SK-N-SH (cell line): ENCODE data around the gene BGN. TPM values are rescaled to one million over a fixed set of nuclear protein-coding genes. Genes with fewer than 3 reads are reported as not detected.

ENCODE experiments used
- CTCF ChIA-PET: fragments of 300-600, 350-600 bp; formaldehyde crosslinking; extraction: SDS; loops from one replicate; lab custom pipeline; 2021; lab: Yijun Ruan, JAX
- POLR2A ChIA-PET: fragments of 350-600 bp; sonication (Branson Sonifier 250); formaldehyde crosslinking; extraction: SDS; loops from one replicate; lab custom pipeline; 2020; ENCODE audit warnings: antibody characterized with exemption, inconsistent platforms; lab: Yijun Ruan, JAX
- DNase-seq: peaks from one replicate; pipeline ENCODE4 v3.0.0; 2012
- H2AFZ ChIP-seq: fragments of 200-600 bp; sonication (generic); 2 replicates; pipeline ENCODE4 v1.8.1; 2016; ENCODE audit warnings: antibody characterized with exemption, mild to moderate bottlenecking, low read depth
- H3F3A ChIP-seq: fragments of 200-600 bp; sonication (generic); replicated peaks from 2 replicates; pipeline ENCODE3; 2016; ENCODE audit warnings: antibody characterized with exemption, mild to moderate bottlenecking; ENCODE audit not compliant: insufficient read depth
- H3K27ac ChIP-seq, 2 experiments: fragments of 200-500 bp in 1 of 2; fragments of 200-600 bp in 1 of 2; sonication (Bioruptor generic) in 1 of 2; sonication (generic), shearing (Covaris generic) in 1 of 2; 2 replicates each; pipeline versions ENCODE4 v1.5.1 to v1.6.1; 2014 to 2016; ENCODE audit warnings: low read depth in 2 of 2, inconsistent platforms in 1 of 2, low read length in 1 of 2, mild to moderate bottlenecking in 1 of 2, mixed read lengths in 1 of 2
- H3K27me3 ChIP-seq: fragments of 200-600 bp; sonication (generic), shearing (Covaris generic); 2 replicates; pipeline ENCODE4 v1.6.1; 2016; ENCODE audit warnings: mixed run types; ENCODE audit not compliant: insufficient read depth
- H3K36me3 ChIP-seq, 2 experiments: fragments of 200-500 bp in 1 of 2; fragments of 200-600 bp in 1 of 2; sonication (Bioruptor generic) in 1 of 2; sonication (generic) in 1 of 2; replicated peaks in 1 of 2; 2 replicates each; pipeline versions ENCODE3 to v1.5.1; 2014 to 2016; ENCODE audit warnings: low read length in 1 of 2, mild to moderate bottlenecking in 1 of 2; ENCODE audit not compliant: insufficient read depth in 2 of 2, control insufficient read depth in 1 of 2
- H3K4me1 ChIP-seq, 2 experiments: fragments of 200-500 bp in 1 of 2; fragments of 200-600 bp in 1 of 2; sonication (Bioruptor generic) in 1 of 2; sonication (generic), shearing (Covaris generic) in 1 of 2; 2 replicates each; pipeline versions ENCODE4 v1.5.1 to v1.6.1; 2014 to 2016; ENCODE audit warnings: low read depth in 1 of 2, low read length in 1 of 2, mixed run types in 1 of 2; ENCODE audit not compliant: insufficient read depth in 2 of 2, control insufficient read depth in 1 of 2
- H3K4me2 ChIP-seq: fragments of 200-600 bp; sonication (generic), shearing (Covaris generic); 2 replicates; pipeline ENCODE4 v1.6.1; 2017; ENCODE audit warnings: mixed run types
- H3K4me3 ChIP-seq, 2 experiments: fragments of 200-500 bp in 1 of 2; fragments of 200-600 bp in 1 of 2; sonication (Bioruptor generic) in 1 of 2; sonication (generic), shearing (Covaris generic) in 1 of 2; 2 replicates each; pipeline versions ENCODE4 v1.5.1 to v1.8.1; 2014 to 2016; ENCODE audit warnings: low read depth in 2 of 2, inconsistent platforms in 1 of 2, low read length in 1 of 2, mild to moderate bottlenecking in 1 of 2, mixed read lengths in 1 of 2, moderate library complexity in 1 of 2
- H3K79me2 ChIP-seq: fragments of 200-600 bp; sonication (generic); 2 replicates; pipeline ENCODE4 v1.8.1; 2017; ENCODE audit warnings: mild to moderate bottlenecking; ENCODE audit not compliant: insufficient read depth
- H3K9ac ChIP-seq: fragments of 200-600 bp; sonication (generic); 2 replicates; pipeline ENCODE4 v1.6.1; 2017; ENCODE audit warnings: mixed run types
- H3K9me2 ChIP-seq: fragments of 200-600 bp; sonication (generic); 2 replicates; pipeline ENCODE4 v1.6.1; 2017; ENCODE audit warnings: mixed run types
- H3K9me3 ChIP-seq: fragments of 200-600 bp; sonication (generic); 2 replicates; pipeline ENCODE4 v1.6.1; 2017; ENCODE audit warnings: mixed run types, mild to moderate bottlenecking, moderate library complexity
- H4K20me1 ChIP-seq: fragments of 200-600 bp; sonication (generic); 2 replicates; pipeline ENCODE4 v1.6.1; 2017; ENCODE audit warnings: mild to moderate bottlenecking, mixed run types; ENCODE audit not compliant: insufficient read depth
- CTCF ChIP-seq: fragments of 200-600 bp; sonication (generic); IDR thresholded peaks from 2 replicates; pipeline ENCODE4 v1.6.1; 2017; ENCODE audit warnings: antibody characterized with exemption, mild to moderate bottlenecking, moderate library complexity
- EP300 ChIP-seq, 2 experiments: IDR thresholded peaks; 2 replicates each; pipeline versions ENCODE4 v1.4.0 to v1.6.1; 2012; ENCODE audit warnings: borderline replicate concordance in 1 of 2, low read depth in 1 of 2, low read length in 1 of 2
- FOSL2 ChIP-seq: IDR thresholded peaks from 2 replicates; pipeline ENCODE4 v1.4.0; 2012; ENCODE audit warnings: low read depth, mild to moderate bottlenecking, moderate library complexity, borderline replicate concordance
- IRF3 ChIP-seq: fragments of 150-350 bp; IDR thresholded peaks from 2 replicates; pipeline ENCODE4 v1.6.1; 2016; ENCODE audit warnings: mild to moderate bottlenecking, low read depth, low read length
- MAX ChIP-seq: IDR thresholded peaks from 2 replicates; pipeline ENCODE4 v1.4.0; 2012; ENCODE audit warnings: low read depth
- NRF1 ChIP-seq: IDR thresholded peaks from 2 replicates; pipeline ENCODE4 v1.6.1; 2012; ENCODE audit warnings: low read depth, mild to moderate bottlenecking, low read length
- PBX3 ChIP-seq: IDR thresholded peaks from 2 replicates; pipeline ENCODE4; 2012
- REST ChIP-seq: IDR thresholded peaks from 2 replicates; pipeline ENCODE4 v1.6.1; 2012; ENCODE audit warnings: mild to moderate bottlenecking, low read depth, low read length, moderate library complexity
- RXRA ChIP-seq: IDR thresholded peaks from 2 replicates; pipeline ENCODE4 v1.4.0; 2012; ENCODE audit warnings: low read depth, mild to moderate bottlenecking, borderline replicate concordance
- SIN3A ChIP-seq: IDR thresholded peaks from 2 replicates; pipeline ENCODE4 v1.6.1; 2012; ENCODE audit warnings: low read depth, mild to moderate bottlenecking, low read length, moderate library complexity, borderline replicate concordance
- USF1 ChIP-seq: IDR thresholded peaks from 2 replicates; pipeline ENCODE4 v1.4.0; 2012; ENCODE audit warnings: low read depth, borderline replicate concordance
- WGBS: methylation state at CpG from one replicate; pipeline ENCODE4 v1.1.6; 2017; ENCODE audit warnings: low lambda C conversion rate; 5-methylcytosine and 5-hydroxymethylcytosine counted together
- polyA plus RNA-seq, 3 experiments: library from polyadenylated mRNA; depleted of rRNA; stranded (reverse); fragments of >200 nt; gene quantifications; 2 replicates each; pipeline ENCODE4 v1.2.3, GENCODE V29; 2012

Gene BGN
- polyA plus RNA-seq, 1 of the 3 experiments (the other 2 are of a cell fraction): 28.9 TPM

GRCh38 chrX:153494061-153494460 is 719 bp upstream of the BGN start (continued):
- TF ChIP-seq REST (no peak), RXRA (no peak), MAX (no peak), EP300 (IDR thresholded peaks at IDR 0.05; ENCODE audit: borderline replicate concordance in 1 of 2, low read depth in 1 of 2, low read length in 1 of 2) (no peak), USF1 (no peak), SIN3A (no peak), IRF3 (no peak), PBX3 (no peak)

- DNase-seq: no peak
- H3K36me3 ChIP-seq: no peaks in the 10 kb centered on the region
- H3K9me3 ChIP-seq: no peaks in the 10 kb centered on the region
- H3K9me2 ChIP-seq: no peaks in the 10 kb centered on the region
- H3K4me1 ChIP-seq: peaks cover 8 to 51% of the 10 kb centered on the region in 2 experiments; a peak in 1 of 4 replicates
- H3K27me3 ChIP-seq: no peaks in the 10 kb centered on the region
- 0 out of 2 replicates have a peak, but pooled peaks cover 3% of the 10 kb centered on the region for H4K20me1 ChIP-seq
- no peak overlapping the region for H2AFZ ChIP-seq
- H3F3A ChIP-seq: peaks cover 5% of the 10 kb centered on the region
- POLR2A ChIA-PET: no interaction called here
- 16% methylated on average over 14 of the region's 17 CpGs for WGBS
- peak overlapping the region; percentile 39; a peak in 2 of 4 replicates for H3K4me3 ChIP-seq
- peak overlapping the region; percentile 68; the same call in 1 of the 2 replicates for H3K4me2 ChIP-seq
- CTCF ChIA-PET: interaction anchor here (1.1 to 7.0 kb wide), 3 partner anchors 12 to 34 kb away, joined by 3 to 70 read pairs (median 14); partner anchors contain the start of gene HAUS7
- no peak overlapping the region for H3K27ac ChIP-seq
- TF ChIP-seq NRF1 (0 out of 2 replicates have a peak, but pooled peaks have one; percentile 13), FOSL2 (no peak), CTCF (peak; percentile 16; the same call in 1 of the 2 replicates)
- no peak overlapping the region; the same call in 1 of the 2 replicates for H3K9ac ChIP-seq
- H3K79me2 ChIP-seq: no peaks in the 10 kb centered on the region
Observed at GRCh38 chrX:153495362-153495751, 577 bp downstream of the BGN start.
